GM12865 (cell line): Measurements from ENCODE around the gene SSX2IP.

Experiments used
- DNase-seq: peaks from one replicate; pipeline ENCODE4 v3.0.0; 2010; ENCODE audit warnings: low read depth
- H3K4me3 ChIP-seq: 2 replicates; pipeline ENCODE4 v1.5.1; 2011; ENCODE audit warnings: mild to moderate bottlenecking, low read depth, low read length, control low read depth
- TF ChIP-seq, protein P1 (sequence below): IDR thresholded peaks from 2 replicates; pipeline ENCODE4 v1.5.1; 2011; ENCODE audit warnings: low read length, control low read depth, low read depth, inconsistent platforms; ENCODE audit not compliant: insufficient read depth; ENCODE audit errors: missing control alignments

Gene SSX2IP

DNA sequence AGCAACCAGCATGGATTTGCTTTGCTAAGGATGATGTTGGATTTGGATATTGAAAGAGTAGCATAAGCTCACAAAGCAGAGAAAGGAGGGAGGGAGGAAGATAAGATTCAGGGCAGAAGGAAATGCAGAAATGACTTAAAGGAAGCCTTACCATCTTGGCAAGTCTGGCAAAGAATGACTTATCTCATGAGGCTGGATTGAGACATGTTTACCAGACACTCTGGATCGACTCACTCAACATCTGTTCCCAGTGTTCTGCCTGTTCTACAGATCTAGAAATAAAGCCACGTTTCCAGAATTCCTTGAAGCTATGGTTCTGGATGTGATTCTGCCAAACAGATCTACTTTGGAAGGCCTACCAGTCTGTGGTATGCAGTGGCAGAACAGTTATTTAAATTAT, 77.2 kb downstream of the SSX2IP start:
- TF ChIP-seq, protein P1, sequence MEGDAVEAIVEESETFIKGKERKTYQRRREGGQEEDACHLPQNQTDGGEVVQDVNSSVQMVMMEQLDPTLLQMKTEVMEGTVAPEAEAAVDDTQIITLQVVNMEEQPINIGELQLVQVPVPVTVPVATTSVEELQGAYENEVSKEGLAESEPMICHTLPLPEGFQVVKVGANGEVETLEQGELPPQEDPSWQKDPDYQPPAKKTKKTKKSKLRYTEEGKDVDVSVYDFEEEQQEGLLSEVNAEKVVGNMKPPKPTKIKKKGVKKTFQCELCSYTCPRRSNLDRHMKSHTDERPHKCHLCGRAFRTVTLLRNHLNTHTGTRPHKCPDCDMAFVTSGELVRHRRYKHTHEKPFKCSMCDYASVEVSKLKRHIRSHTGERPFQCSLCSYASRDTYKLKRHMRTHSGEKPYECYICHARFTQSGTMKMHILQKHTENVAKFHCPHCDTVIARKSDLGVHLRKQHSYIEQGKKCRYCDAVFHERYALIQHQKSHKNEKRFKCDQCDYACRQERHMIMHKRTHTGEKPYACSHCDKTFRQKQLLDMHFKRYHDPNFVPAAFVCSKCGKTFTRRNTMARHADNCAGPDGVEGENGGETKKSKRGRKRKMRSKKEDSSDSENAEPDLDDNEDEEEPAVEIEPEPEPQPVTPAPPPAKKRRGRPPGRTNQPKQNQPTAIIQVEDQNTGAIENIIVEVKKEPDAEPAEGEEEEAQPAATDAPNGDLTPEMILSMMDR, result no peak
- no peak for DNase-seq
- H3K4me3 ChIP-seq, result no peak overlapping the region

DNA sequence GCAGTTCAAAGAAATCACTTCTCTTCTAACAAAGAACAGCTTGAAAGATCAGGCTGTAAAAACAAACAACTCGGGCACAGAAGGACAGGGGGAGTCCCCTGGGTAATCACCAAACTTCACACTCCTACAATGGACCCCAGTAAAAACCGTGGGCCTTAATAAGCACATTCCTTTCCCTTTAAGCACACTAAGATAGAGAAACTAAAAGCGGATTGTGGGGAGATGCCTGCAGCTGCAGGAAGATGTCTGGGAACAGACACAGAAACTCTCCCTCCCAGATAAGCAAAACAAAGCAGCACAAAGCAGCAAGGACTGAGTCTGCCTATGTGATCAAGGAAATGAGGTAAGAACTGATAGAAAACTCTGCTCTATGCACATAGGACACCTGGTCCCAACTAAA, 78.5 kb downstream of the SSX2IP start:
- H3K4me3 ChIP-seq, result no peak overlapping the region
- TF ChIP-seq, protein P1, result no peak
- DNase-seq, result peak; percentile 58

DNA sequence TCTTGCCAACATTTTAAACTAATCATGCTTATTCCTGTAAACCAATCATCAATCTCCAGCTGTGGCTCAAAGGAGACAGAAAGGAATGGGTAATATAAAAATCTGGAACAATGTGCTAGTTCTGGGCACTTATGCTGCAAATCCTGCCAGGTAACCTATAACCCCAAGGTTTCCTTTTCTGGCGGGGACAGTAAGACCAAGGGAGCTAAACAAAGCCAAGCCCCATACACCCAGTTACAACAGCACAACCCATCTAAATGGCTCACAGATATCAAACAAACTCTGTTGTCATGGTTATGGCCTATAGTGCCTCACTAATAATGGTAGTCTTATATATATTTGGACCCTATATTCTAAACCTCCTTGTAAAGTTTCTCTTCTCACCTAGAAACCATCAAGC, 79.2 kb downstream of the SSX2IP start:
- H3K4me3 ChIP-seq, result no peak overlapping the region
- no peak for DNase-seq
- TF ChIP-seq, protein P1, result no peak

DNA sequence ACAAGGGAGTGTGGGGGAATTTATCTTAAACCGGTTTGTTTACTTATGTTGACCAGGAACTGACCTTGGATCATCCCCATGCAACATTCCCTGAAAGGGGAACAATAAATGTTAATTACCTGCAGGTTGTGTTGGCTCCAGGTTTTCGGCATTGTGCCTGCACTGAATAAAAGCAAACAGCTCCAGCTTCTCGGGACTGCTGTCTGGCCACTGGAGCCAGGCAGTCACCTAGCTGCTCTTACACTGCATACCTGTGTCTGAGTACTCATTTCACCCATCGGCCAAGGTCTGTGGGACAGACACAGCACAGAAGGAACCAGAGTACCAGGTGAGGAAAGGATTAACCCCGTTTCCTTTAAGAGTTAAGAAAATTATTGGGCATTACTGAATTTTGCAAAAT, 83.3 kb downstream of the SSX2IP start:
- DNase-seq, result no peak
- TF ChIP-seq, protein P1, result no peak
- no peak overlapping the region for H3K4me3 ChIP-seq

DNA sequence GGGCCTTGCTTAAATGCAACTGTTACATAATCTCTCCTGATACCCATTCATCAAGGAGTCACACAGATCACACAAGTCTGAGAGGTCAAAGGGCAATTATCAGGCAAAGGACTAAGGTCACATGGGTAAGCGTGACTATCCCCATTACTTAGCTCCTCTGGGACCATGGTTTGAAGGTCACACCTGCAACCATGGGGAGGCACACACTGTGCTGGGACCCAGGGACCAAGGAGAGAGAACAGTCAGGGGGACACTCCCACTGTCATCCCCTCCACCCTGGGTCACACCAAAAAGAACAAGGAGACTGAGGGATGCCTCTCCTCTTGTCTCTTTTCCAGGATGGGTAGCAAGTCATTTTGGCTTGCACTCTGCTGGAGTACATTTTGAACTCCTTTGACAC, 85.1 kb downstream of the SSX2IP start:
- no peak for DNase-seq
- TF ChIP-seq, protein P1, result no peak
- H3K4me3 ChIP-seq, result no peak overlapping the region

DNA sequence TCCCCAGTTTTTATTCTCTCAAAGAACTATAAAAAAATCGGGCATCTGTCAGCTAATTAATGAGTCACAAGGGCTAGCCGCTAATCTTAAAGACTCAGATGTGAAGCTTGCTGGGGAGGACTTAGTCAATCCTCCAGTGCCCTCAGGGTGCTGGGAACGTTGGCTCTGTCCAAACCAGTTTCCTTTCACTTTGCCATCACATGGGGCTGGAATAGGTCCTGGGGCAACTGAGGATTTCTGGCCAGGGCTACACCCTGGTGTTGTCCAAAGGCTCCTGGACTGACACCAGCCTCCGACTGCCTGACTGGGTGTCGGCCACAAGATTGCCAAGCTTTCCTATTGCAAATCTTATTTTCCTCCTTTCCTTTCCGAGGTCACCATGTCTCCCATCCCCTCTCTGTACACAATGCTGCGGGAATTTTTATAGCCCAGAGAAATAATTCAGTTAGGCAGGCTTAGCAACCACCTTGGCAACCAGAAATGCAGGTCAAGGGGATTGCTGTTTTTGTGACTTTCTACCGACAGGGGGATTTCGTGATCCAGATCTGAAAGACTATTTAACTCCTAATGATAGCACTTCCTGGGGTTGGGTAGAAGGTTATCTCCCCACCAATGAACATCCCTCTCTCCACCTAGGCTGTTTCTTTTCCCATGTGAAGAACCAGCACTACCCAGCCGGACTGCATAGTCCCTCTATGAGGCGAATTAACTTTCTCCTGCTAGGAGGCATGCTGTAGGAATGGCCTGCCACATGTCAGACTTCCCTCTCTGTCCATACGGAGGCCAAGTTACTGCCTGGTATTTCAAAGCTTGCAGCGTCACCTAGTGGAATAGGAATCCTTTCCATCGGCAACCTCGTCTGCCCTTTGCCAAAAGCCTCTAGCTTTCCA, 86.1 kb downstream of the SSX2IP start:
- TF ChIP-seq, protein P1, result no peak
- DNase-seq, result no peak
- H3K4me3 ChIP-seq, result no peak overlapping the region

DNA sequence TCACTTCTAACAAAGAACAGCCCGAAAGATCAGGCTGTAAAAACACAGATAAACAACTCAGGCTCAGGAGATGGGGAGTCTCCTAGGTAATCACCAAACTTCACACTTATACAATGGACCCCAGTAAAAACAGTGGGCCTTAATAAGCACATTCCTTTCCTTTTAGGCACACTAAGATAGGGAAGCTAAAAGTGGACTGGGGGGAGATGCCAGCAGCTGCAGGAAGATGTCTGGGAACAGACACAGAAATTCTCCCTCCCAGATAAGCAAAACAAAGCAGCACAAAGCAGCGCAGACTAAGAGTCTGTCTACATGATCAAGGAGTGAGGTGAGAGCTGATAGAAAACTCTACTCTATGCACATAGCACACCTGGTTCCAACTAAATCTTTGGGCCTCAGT, 87.0 kb downstream of the SSX2IP start:
- no peak overlapping the region for H3K4me3 ChIP-seq
- TF ChIP-seq, protein P1, result no peak
- DNase-seq, result no peak
